ENCODE data around the gene FSIP1.

Gene FSIP1

DNA sequence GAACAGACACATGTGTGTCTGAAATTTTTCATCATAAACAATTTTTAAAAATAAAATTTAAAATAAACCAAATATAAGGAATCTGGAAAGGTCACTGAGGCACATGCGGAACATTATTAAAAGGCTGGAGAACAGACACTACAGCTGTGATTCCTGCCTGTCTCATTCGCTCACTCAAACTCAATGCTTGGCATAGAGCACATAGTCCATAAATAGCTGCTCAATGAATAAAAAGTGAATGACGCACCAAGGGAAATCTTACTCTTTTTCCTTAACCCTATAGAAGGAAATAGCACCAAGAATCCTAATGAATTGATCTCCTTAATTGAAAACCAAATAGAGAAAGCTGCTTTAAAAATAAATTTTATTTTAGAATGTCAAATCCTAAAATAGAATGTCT is 98.4 kb downstream of the FSIP1 start:
- no peak for DNase-seq (ENCODE audit: low read depth)

DNA sequence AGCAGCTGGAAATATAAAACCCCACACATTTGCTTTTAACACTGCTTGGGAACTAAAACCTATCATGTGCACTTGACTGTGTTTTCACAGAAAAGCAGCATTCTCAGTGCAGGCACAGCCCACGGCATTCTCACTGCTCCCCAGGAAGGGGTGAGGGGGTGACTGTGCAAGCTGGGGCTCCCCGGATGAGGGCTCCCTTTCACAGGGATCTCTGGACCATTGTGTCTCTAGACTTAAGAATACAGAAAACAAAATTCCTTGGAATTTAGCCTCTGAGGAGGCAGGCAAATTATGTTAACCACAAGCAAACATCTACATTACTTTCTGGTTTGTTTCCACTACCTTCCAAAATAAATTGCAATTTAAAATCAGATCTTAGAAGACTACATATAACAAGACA is 100.3 kb downstream of the FSIP1 start:
- DNase-seq (ENCODE audit: low read depth): no peak

DNA sequence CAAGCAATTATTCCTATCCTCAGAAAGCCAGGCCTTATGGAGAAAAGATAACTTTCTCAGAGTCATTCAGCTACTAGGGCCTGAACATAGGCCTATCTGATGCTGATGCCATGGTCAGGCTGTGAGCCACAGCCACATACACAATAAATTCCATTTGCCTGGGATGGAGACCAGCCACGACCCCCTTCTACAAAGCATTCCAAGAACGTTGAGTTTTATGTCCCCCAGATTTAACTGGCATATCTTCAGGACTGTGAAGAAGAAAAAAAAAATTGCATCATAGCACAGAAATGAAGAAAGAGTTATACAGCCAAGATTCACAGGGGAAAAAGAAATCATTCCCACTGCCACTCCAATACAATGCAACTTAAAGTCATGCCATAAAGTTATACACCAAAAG is 101.8 kb downstream of the FSIP1 start:
- no peak for DNase-seq (ENCODE audit: low read depth)

DNA sequence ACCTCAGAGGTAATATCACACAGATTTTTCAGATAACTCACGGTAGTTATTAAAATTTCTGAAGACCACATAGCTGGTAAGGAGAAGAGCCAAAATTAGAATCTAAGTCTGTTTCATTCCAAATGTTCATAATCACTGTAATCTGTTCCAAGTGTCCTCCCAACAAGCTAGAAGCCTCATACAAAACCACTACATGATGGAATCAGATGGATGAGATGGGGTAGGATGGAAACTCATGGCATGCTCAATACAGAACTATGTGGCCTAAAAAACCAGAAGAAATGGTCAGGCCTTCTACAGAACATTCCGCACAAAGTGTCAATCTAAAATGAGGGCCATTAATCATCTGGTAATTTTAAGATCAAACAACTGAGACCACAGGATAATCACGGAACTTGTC is 110.0 kb downstream of the FSIP1 start:
- no peak for DNase-seq (ENCODE audit: low read depth)

DNA sequence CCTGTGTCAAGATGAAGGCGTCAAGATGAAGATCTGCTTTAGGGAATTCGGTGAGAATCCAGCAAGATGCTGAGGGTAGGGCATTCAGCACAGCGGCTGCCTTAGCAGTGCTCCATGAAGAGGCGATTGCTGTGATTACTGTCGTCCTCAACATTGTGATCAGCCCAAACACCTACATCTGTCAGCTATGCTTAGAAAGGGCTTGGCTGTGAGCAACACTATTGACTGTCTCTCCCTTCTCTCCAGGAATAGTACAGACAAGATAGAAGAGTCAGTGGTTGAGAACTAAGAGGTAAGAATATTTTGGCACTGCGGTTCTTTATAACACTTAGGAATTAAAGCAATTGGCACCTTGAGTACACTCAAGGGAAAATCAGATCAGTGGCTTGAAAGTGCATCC is 110.5 kb downstream of the FSIP1 start:
- no peak for DNase-seq (ENCODE audit: low read depth)

DNA sequence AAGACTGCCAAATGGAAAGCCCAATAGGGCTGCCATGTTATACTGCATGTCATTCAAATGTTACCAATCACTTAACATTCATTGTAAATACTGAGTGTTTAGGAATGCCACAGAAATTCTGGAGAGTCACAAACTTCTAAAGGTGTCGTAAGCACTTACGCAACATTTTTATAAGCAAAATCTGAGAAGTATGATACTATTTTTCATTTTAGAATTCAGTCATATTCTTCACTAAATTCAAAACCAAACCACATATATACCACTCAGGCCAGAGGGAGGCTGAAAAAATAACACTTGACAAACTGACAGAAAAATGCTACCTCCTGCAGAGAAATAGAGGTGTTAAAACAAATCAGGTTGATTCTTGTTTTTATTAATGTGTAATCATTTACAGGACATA is 112.0 kb downstream of the FSIP1 start:
- DNase-seq (ENCODE audit: low read depth): no peak

DNA sequence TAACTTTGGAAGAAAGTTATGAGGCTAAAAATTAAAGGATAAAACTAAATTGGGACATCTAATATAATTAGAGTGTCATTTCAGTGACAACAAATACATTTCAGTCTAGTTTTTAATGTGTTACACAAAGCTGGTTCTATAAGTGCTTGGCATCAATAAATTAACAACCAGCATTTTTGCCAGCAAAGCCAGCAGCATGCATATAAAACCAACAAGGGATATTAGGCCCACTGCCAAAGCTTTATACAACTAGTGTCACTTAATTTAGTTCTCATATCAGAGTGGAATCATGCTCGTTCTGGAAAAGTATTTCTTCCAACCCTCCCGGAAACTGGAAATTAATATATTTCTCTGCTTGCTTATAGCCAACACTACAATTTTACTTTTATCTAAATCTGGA is 113.0 kb downstream of the FSIP1 start:
- DNase-seq (ENCODE audit: low read depth): no peak

DNA sequence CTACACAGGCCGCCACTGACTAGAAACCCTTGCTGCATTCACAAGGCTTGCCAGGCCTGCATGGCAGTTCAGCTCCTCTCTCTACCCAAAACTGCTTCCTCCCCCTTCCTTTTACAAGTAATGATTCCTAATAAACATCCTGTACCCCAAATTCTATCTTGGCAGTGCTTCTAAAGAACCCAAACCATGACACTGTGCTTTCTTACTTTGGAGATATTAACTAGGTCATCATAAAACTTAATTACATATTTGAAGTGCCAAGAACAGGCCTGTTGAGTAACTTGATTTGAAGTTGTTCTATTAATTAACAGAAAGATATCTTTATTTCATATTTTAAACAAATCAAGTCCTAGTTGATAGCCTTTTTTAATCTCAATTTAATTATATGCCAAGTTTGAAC is 113.4 kb downstream of the FSIP1 start:
- no peak for DNase-seq (ENCODE audit: low read depth)

DNA sequence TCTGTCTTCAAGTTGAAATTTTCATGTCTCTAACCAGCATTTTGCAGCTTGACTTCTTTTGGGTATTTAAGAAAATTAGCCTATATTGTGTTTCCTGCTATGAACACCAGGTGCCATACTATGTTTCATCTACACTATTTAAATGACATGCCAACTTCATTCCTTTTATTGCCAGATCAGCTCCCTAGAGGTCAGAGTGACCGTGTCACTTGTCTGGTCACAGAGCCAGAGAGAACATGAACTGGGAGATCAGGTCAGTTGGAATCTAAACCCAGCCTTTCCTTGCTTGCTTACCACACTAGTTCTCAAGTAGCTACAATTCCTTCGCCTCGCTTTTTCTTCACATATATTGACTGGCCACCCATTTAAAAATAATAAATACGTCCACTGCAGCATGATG is 114.2 kb downstream of the FSIP1 start:
- no peak for DNase-seq (ENCODE audit: low read depth)

DNA sequence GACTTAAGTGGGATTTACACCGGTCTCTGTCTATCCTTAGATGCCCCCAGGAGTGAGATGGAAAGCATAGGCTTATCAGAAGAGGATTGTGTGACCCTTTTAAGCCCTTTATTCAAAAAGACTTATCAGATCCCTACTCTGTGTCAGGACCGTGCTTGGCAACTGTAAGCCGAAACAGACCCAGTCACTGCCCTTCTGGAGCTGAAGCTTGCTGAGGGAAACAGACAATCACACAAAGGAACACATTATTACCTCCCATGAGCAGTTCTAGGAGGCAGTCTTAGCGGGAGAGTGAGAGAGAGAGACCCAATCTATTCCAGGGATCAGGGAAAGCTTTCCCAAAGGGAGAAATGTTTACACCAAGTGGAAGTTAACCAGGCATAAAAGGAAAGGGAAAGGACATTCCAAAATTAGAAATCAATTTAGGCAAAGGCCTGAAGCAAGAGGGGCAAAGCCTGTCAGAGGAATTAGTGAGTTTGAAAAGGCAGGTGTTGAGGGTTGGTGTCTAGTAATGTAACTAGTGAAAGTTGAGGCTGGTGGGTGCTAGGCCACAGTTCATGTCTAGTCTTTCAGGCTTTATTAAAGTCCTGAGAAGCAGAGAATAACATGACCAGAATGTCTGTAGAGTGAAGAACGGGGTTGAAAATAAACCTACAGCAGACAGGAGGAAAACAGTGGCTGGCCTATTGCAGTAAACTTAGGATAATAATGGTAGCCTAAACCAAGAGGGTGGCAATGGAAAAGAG is 115.1 kb downstream of the FSIP1 start:
- no peak for DNase-seq (ENCODE audit: low read depth)

DNA sequence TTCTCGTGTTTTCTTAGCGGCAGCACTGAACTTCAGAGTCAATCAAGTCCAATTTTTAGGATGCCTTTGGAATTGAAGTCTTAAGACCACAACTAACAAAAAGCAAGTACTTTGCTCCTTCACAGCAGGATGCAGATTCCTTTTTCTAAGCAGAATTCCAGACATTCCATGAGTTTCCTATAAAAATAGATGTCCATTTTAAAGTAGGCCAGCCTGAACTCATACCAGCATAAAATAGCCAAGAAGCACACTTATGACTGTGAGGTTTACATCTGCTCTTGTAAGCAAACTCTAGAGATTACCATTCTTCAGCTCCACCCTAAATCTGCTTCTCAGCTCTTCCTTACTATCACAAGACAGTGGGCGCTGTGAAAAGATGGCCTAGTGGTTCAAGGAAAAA is 116.0 kb downstream of the FSIP1 start:
- DNase-seq (ENCODE audit: low read depth): no peak

DNA sequence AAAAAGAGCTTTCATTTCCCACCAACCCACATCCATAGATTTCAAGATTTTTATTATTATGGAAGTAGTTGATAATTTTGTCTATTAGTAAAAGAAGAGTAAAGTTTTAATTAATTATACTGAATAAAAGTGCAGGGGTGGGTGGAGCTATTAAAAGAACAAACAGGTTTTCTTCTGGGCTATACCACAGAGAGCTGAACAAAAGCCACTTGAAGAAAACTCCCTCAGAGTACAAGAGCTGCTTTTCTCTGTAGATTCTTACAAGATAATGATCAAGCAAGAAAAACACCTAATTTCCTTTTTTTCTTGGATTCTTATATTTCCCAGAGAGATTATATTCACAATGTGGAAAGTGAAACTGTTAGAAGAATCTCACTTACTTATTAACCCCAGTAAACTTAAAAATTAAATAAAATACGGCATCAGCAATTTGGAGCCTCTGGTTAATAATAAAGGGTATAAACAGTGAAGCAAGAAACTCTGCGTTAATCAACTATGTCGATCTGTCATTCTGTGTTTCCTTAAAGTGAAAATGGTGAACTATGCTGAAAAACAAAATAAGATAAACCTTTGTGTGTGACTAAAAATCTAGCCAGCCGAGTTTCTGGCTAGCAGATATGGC is 116.9 kb downstream of the FSIP1 start:
- DNase-seq (ENCODE audit: low read depth): no peak

DNA sequence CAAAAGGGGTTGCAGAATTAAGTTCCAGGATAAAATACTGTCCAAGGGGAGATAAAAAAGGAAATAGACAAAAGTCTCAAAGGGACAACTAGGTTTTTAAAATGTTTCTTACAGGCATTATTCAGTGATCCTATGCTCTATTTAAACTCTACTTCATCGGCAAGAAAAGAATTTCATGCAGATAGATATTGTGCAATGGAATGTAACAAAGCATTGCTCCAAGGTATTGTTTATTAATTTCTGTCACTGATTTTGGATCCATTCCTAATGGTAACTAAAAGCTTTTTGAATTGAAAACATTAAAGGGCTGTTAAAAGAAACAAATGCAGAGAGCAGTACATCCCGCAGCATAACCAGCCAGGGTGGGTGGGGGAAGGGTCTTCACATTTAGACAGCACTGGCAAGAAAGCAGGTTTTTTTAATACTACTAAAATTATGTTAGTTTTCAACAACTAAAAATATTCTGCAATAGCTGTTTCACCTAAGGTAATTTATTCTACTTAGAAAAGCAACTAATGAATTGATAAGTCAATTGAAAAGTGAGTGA is 118.9 kb downstream of the FSIP1 start:
- DNase-seq (ENCODE audit: low read depth): no peak

DNA sequence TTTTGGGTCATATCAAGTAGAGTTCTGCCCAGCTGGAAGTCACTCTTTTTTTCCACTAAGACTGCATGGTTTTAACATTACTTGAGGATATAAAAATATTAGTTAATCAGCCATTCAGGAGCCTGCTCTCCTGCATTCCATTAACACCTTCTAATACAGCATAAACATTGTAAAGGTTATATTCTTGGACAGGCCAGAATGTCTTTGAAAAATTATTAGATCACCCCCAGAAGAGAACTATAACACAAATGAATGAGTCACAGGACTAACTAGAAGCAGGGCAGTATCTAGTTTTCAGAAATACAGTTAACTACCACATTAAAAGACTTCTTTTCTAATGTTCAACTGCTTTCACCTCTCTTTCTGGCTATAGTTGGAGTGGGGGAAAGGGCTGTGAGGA is 120.9 kb downstream of the FSIP1 start:
- DNase-seq (ENCODE audit: low read depth): no peak

DNA sequence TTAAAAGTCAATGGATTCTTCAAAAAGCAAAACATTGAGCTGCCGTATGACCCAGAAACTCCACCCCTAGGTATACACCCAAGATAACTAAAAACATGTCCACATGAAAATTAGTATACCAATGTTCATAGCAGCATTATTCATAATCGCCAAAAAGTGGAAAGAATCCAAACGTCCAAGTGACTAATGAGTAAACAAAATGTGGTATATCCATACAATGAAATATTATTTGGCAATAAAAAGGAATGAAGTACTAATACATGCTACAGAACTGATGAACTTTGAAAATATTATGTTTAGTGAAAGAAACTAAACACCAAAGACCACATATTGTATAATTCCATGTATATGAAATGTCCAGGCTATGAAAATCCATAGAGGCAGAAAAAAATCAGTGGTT is 123.9 kb downstream of the FSIP1 start:
- no peak for DNase-seq (ENCODE audit: low read depth)

DNA sequence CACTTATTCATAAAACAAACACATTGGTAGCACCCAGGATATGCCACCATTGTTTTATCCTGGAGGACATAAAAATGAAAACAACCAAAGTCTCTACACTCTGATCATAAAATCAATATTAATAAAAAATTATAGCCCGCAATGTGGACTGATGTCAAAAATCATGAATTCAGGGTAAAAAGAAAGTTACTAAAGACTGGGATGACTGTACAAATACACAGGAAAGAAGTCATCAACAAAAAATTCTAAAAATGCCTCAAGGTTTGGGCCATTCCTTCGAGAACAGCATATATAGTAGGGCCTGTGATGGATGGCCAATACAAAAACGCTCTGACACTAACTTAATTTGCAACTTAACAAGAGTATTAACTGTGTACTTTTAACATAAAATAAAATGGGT is 125.0 kb downstream of the FSIP1 start:
- DNase-seq (ENCODE audit: low read depth): peak; percentile 60

DNA sequence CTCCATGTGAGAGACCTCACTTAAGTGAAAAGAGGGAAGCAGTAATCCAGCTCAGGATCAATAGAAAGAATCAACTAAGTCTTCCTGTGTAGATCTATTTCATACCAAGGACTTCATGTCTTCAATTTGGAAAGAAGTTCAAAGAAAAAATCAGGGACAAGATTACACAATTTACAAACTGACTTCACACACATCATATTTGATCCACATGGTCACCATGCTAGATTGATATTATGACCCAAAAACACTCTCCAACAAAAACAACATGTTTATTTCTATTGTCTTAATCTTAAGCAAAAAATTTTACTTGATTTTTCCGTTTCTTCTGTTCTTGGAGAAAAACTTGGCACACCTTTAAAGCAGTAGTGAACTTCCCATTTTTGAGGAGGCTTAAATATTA is 125.5 kb downstream of the FSIP1 start:
- no peak for DNase-seq (ENCODE audit: low read depth)

DNA sequence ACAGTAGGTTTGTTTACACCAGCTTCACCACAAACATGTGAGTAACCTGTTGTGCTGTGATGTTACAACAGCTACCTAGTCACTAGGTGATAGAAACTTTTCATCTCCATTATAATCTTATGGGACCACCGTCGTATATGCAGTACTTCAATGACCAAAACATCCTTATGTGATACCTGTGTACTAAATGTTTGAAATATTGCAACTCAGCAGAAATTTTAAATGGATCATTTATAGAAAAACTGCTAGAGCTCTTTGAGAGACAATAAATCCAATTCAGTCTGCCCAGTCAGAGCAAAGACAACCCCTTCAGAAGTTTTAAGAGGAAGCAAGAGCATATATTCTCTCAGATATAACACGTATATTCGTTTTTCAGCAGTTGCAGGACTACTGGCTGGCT is 128.3 kb downstream of the FSIP1 start:
- no peak for DNase-seq (ENCODE audit: low read depth)

DNA sequence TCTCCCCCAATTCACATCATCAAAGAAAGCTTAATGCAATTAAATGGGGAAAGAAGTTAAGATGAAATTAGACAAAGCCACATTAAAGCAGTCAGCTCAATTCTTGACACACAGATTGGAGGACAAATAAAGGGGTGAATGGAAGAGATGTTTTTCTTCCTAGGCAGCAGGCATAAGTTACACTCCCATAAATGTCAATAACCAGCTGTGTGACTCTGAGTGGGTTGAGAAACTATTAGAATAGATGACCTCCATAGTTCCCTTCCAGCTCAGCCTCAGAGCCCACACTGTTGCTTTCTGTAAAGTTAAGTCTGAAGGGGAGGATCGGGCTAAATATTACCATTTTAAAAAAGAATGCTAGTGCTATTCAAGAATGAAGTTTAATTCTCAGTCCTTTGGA is 130.8 kb downstream of the FSIP1 start:
- DNase-seq (ENCODE audit: low read depth): no peak

DNA sequence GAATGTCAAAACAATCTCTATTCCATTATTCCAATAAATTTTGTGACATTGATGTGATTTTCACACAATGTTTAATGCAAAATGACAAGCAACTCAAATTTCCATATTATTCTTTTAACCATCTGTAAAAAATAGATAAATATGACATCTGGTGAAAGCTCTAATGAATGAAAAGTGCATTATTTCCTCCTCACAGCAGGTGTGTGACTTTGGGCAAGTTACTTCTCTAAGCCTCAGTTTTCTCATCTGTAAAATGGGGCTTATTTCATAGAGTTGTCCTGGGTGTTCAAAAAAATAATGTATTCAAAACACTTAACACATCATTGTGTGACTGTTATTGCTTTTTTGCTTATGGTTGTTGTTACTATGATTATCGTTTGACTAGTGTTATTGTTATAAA is 131.3 kb downstream of the FSIP1 start:
- no peak for DNase-seq (ENCODE audit: low read depth)

DNA sequence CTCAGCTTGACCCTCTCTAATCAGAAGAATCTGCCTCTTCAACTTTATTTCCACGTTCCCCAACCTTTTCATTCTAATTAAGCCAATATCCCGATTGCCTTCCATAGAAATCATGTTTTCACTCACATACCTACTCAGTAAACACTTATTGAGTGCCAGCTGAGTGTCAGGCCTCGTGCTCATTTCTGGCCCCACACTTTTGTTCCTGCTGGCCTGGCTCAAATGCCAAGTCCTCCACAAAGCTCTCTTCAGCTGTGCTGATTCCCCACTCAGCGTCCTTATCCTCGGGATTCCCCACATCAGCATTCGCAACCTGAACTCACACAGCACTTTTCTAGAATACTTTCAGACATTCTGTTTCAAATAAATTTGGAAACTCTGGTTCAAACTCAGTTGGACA is 132.9 kb downstream of the FSIP1 start:
- no peak for DNase-seq (ENCODE audit: low read depth)

DNA sequence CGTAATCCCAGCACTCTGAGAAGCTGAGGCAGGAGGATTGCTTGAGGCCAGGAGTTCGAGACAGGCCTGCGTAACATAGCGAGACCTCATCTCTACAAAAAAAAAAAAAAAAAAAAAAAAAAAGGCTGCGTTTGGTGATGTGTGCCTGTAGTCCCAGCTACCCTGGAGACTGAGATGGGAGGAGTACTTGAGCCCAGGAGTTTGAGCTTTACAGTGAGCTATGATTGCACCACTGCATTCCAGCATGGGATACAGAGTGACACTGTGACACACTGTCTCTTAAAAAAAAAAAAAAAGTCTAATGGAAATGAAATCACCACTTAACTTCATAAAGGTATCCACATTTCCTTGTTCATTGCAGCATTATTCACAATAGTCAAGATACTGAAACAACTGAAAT is 136.2 kb downstream of the FSIP1 start:
- no peak for DNase-seq (ENCODE audit: low read depth)

DNA sequence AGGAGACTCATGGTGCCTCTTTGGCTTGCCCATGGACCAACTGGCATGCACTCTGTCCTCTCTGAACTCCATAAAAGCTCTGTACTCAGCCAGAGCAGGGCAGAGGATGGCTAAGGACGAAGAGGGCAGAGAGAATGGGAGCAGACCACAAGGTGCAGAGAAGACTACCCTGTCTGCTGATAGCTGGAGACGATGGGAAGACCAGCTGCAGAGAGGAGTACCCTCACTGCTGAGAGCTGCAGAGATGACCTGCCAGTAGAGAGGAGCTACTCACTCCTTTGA is 136.7 kb downstream of the FSIP1 start:
- no peak for DNase-seq (ENCODE audit: low read depth)
